Measurements from ENCODE around the gene KRT1. TPM values are rescaled to one million over a fixed set of nuclear protein-coding genes. Genes with fewer than 3 reads are reported as not detected.

The KRT1 gene
- total RNA-seq, 1 donor from 2014 or later: not detected

DNA sequence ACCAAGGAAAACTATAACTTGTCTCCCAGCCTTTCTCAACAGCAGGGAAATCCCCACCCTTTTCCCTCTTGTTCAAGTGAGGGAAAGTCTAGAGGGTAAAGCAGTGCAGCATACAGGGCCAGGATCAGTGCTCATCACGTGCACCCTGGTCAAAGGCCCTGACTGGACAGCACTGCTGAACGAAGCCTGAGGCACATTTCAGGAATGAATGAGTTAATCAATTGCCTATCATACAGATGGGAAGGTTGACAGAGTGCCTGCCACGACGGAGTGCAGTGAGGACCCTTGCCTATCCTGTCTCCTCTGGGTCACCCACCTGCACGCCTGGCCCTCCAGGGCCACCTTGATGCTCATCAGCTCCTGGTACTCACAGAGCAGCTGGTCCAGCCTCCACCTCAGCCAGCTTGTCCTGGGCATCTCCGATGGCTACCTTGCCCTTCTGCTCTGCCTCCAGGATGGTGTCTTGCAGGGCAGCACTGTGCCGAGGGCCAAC is 50.2 kb downstream of the KRT1 start:
- Histone ChIP-seq H3K36me3 (no peaks in the 10 kb centered on the region), H3K9me3 (replicated peaks) (no peaks in the 10 kb centered on the region), H3K27me3 (ENCODE audit: low read depth) (peaks cover 27% of the 10 kb centered on the region), H3K4me3 (no peak overlapping the region), H3K27ac (replicated peaks) (no peak overlapping the region), H3K4me1 (peaks cover 4% of the 10 kb centered on the region)
- TF ChIP-seq, protein P1, sequence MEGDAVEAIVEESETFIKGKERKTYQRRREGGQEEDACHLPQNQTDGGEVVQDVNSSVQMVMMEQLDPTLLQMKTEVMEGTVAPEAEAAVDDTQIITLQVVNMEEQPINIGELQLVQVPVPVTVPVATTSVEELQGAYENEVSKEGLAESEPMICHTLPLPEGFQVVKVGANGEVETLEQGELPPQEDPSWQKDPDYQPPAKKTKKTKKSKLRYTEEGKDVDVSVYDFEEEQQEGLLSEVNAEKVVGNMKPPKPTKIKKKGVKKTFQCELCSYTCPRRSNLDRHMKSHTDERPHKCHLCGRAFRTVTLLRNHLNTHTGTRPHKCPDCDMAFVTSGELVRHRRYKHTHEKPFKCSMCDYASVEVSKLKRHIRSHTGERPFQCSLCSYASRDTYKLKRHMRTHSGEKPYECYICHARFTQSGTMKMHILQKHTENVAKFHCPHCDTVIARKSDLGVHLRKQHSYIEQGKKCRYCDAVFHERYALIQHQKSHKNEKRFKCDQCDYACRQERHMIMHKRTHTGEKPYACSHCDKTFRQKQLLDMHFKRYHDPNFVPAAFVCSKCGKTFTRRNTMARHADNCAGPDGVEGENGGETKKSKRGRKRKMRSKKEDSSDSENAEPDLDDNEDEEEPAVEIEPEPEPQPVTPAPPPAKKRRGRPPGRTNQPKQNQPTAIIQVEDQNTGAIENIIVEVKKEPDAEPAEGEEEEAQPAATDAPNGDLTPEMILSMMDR (IDR thresholded peaks at IDR 0.05; ENCODE audit: borderline replicate concordance): no peak
- DNase-seq: no peak
- intact Hi-C loops (cut with micrococcal nuclease): no loop called here

- no peak for DNase-seq
- H3K27me3 ChIP-seq (ENCODE audit: low read depth): peaks cover 29% of the 10 kb centered on the region
- no peaks in the 10 kb centered on the region for H3K9me3 ChIP-seq (replicated peaks)
- TF ChIP-seq, protein P1 (IDR thresholded peaks at IDR 0.05; ENCODE audit: borderline replicate concordance): no peak
- intact Hi-C loops (cut with micrococcal nuclease): no loop called here
- peaks cover under 1% of the 10 kb centered on the region for H3K4me1 ChIP-seq
- no peaks in the 10 kb centered on the region for H3K36me3 ChIP-seq
- no peak overlapping the region for H3K4me3 ChIP-seq
- no peak overlapping the region for H3K27ac ChIP-seq (replicated peaks)
These were observed 50.8 kb downstream of the KRT1 start for GRCh38 chr12:52629281-52630007.

- H3K27me3 ChIP-seq (ENCODE audit: low read depth): peaks cover 32% of the 10 kb centered on the region
- H3K36me3 ChIP-seq: no peaks in the 10 kb centered on the region
- TF ChIP-seq, protein P1 (IDR thresholded peaks at IDR 0.05; ENCODE audit: borderline replicate concordance): no peak
- intact Hi-C loops (cut with micrococcal nuclease): no loop called here
- no peak for DNase-seq
- no peak overlapping the region for H3K27ac ChIP-seq (replicated peaks)
- no peaks in the 10 kb centered on the region for H3K4me1 ChIP-seq
- H3K9me3 ChIP-seq (replicated peaks): no peaks in the 10 kb centered on the region
- no peak overlapping the region for H3K4me3 ChIP-seq
These were observed 51.4 kb downstream of the KRT1 start for GRCh38 chr12:52628841-52629240.

DNA sequence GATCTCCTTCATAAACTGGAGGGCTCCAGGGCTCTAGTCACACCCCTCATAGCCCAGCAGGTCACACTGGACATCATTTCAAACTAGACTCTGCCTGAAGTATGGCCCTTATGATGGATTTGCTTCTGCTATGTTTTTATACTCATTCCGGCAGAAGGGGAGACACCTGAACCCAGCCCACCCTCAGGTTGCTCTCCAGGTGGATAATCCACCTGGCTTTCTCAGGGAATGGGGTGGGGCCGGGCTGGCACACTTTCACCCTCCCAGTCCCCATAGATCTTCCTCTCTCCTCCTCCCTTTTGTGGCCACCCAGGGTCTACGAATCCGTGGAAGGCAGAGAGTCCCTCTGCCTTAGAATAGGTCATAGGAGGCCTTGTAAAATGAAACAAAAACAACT is 52.1 kb downstream of the KRT1 start:
- Histone ChIP-seq H3K27ac (replicated peaks) (no peak overlapping the region), H3K4me3 (no peak overlapping the region), H3K4me1 (no peaks in the 10 kb centered on the region), H3K27me3 (ENCODE audit: low read depth) (peaks cover 33% of the 10 kb centered on the region), H3K9me3 (replicated peaks) (no peaks in the 10 kb centered on the region), H3K36me3 (no peaks in the 10 kb centered on the region)
- intact Hi-C loops (cut with micrococcal nuclease): no loop called here
- TF ChIP-seq, protein P1 (IDR thresholded peaks at IDR 0.05; ENCODE audit: borderline replicate concordance): no peak
- DNase-seq: no peak

- Histone ChIP-seq H3K27ac (replicated peaks) (no peak overlapping the region), H3K27me3 (ENCODE audit: low read depth) (peaks cover 35% of the 10 kb centered on the region), H3K4me3 (no peak overlapping the region), H3K9me3 (replicated peaks) (no peaks in the 10 kb centered on the region), H3K36me3 (no peaks in the 10 kb centered on the region), H3K4me1 (no peaks in the 10 kb centered on the region)
- intact Hi-C loops (cut with micrococcal nuclease): no loop called here
- TF ChIP-seq, protein P1 (IDR thresholded peaks at IDR 0.05; ENCODE audit: borderline replicate concordance): no peak
- DNase-seq: no peak
These were observed 52.7 kb downstream of the KRT1 start for GRCh38 chr12:52627395-52628110.

Other genes with a start within 250 kb of the KRT1 start
- gene KRT75, start 246.0 kb downstream of the KRT1 start, total RNA-seq: not detected
- not detected for gene KRT6B, start 228.3 kb downstream of the KRT1 start, total RNA-seq
- not detected for gene KRT6C, start 206.6 kb downstream of the KRT1 start, total RNA-seq
- gene KRT6A, start 187.2 kb downstream of the KRT1 start, total RNA-seq: not detected
- gene KRT5, start 160.0 kb downstream of the KRT1 start, total RNA-seq: not detected
- gene KRT71, start 127.3 kb downstream of the KRT1 start, total RNA-seq: not detected
- gene KRT74, start 106.6 kb downstream of the KRT1 start, total RNA-seq: 0.14 TPM
- gene KRT72, start 78.9 kb downstream of the KRT1 start, total RNA-seq: not detected
- not detected for gene KRT73, start 61.8 kb downstream of the KRT1 start, total RNA-seq
- not detected for gene KRT2, start 28.2 kb downstream of the KRT1 start, total RNA-seq
- not detected for gene KRT77, start 23.1 kb upstream of the KRT1 start, total RNA-seq
- not detected for gene KRT76, start 96.9 kb upstream of the KRT1 start, total RNA-seq
- gene KRT3, start 115.7 kb upstream of the KRT1 start, total RNA-seq: not detected
- not detected for gene KRT4, start 133.7 kb upstream of the KRT1 start, total RNA-seq
- gene KRT79, start 153.9 kb upstream of the KRT1 start, total RNA-seq: not detected
- gene KRT78, start 168.6 kb upstream of the KRT1 start, total RNA-seq: not detected
- gene KRT8, start 224.7 kb upstream of the KRT1 start, total RNA-seq: 63.4 TPM

Data from left ventricle myocardium inferior (tissue), 1 donor.